Measurements from ENCODE around the gene PSMA7. TPM values are rescaled to one million over a fixed set of nuclear protein-coding genes. Genes with fewer than 3 reads are reported as not detected.

Gene PSMA7
- total RNA-seq, result 100 to 1,000 TPM; 161 to 334 TPM

DNA sequence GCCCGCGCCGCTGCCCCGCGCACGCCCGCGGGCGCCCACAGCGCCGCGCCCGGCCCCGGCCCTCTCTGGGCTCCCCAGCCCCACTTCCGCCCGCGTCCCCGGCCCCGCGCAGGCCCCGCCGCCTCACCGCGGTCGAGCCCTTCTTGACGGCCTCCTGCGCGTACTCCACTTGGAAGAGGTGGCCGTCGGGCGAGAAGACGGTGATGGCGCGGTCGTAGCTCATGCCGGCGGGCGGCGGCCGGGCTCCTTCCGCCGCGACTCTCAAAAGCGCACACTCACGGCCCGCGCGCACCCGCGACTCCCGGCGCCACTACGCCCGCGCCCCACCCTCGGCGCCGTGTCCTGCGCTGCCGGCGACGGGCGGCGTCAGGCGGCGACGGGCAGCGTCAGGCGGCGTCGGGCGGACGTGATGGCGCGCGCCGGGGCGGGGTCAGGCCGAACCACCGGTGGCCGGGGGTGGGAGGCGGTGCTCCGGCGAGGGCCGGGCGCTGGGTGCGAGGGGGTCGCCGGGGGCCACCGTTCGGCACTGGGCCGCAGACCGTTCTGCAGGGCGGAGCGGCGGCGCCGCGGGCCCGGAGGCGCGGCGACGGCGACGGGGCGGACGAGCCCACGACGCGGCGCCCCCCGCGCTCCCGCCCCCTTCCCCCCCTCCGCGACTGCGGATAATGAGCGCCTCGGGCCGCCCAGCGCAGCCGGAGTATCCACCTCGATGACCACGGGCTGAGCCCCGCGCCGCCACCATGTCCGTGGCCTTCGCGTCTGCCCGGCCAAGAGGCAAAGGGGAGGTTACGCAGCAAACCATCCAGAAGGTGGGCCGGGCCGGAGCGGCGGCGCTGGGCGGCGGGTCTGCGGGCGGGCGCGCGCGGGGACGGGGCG is at the start of gene PSMA7, which contains the start of gene SS18L1:
Gene PSMA7, minus strand, starts transcription at position 314 of the 876 bp plus-strand sequence. Its CDS starts 91 bp downstream, at position 223.
Gene SS18L1, plus strand, starts transcription at position 689 of the 876 bp plus-strand sequence. Its CDS starts 52 bp downstream, at position 741.
- H3K27me3 Mint-ChIP-seq, result no peaks in the 10 kb centered on the region
- peak within 1 kb of the TSS; percentile 92 for H3K27ac Mint-ChIP-seq
- peak within 1 kb of the TSS; percentile 92 for H3K4me3 Mint-ChIP-seq
- peaks cover 21% of the 10 kb centered on the region for H3K4me1 Mint-ChIP-seq
- peaks cover 41% of the 10 kb centered on the region for H3K36me3 Mint-ChIP-seq (ENCODE audit: low read depth)
- ATAC-seq (replicated peaks), result peak; percentile 87
- H3K9me3 Mint-ChIP-seq, result no peaks in the 10 kb centered on the region

DNA sequence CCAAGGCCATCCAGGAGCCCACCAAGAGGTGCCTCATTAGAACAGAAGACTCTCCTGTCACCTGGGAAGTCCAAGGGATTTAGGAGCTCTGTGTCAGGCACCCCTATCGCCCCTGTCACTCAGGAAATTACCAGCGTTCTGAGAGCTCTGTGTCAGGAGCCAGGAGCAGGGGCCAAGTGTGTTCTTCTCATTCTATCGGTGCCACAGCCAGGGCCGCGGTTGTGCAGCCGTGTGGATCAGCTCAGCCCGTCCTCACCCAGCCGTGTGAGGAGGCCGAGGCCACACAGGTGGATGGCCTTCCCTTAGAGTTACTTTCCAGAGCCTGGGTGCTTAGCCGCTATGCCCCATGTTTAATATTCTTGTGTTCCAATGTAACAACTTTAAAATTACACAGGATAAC is 49.4 kb upstream of the PSMA7 start:
- H3K36me3 Mint-ChIP-seq (ENCODE audit: low read depth), result peaks cover 62% of the 10 kb centered on the region
- no peaks in the 10 kb centered on the region for H3K9me3 Mint-ChIP-seq
- ATAC-seq (replicated peaks), result no peak
- H3K27me3 Mint-ChIP-seq, result no peaks in the 10 kb centered on the region
- no peak overlapping the region for H3K4me3 Mint-ChIP-seq
- H3K27ac Mint-ChIP-seq, result no peak overlapping the region
- peaks cover 12% of the 10 kb centered on the region for H3K4me1 Mint-ChIP-seq

DNA sequence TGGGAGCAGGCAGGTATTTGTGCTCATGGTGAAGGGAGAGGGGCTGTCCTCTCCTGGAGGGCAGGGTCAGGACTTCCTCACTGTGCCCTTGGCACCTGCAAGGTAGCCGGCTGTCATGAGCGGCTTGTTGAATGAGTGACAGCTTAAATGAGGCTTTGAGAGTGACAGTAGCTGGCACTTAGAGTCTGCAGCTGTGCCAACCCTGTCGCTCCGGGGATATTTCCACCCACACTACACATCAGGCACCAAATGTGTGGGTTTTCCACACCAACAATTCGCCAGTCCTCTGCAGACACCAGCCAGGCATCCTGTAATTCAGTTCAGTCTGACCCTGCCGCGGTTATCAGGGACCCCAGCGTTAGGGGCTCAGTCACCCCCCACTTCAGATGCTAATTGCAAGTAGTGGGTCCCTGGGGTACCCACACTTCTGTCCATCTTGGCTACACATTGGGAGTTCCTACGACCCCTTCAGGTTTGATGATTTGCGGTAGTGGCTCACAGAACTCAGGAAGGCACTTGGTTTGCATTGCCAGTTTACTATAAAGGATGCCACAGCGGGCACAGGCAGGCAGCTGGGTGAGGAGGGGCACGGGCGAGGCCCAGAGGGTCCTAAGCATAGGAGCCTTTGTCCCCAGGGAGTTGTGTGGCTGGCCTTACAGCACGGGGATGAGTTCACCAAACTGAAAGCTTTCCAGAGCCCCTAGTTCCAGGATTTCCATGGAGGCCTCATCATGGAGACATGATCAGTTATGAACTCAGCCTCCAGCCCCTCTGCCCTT is 48.8 kb upstream of the PSMA7 start:
- H3K4me3 Mint-ChIP-seq, result no peak overlapping the region
- H3K27ac Mint-ChIP-seq, result no peak overlapping the region
- peaks cover 14% of the 10 kb centered on the region for H3K4me1 Mint-ChIP-seq
- peaks cover 58% of the 10 kb centered on the region for H3K36me3 Mint-ChIP-seq (ENCODE audit: low read depth)
- no peaks in the 10 kb centered on the region for H3K9me3 Mint-ChIP-seq
- no peak for ATAC-seq (replicated peaks)
- H3K27me3 Mint-ChIP-seq, result no peaks in the 10 kb centered on the region

DNA sequence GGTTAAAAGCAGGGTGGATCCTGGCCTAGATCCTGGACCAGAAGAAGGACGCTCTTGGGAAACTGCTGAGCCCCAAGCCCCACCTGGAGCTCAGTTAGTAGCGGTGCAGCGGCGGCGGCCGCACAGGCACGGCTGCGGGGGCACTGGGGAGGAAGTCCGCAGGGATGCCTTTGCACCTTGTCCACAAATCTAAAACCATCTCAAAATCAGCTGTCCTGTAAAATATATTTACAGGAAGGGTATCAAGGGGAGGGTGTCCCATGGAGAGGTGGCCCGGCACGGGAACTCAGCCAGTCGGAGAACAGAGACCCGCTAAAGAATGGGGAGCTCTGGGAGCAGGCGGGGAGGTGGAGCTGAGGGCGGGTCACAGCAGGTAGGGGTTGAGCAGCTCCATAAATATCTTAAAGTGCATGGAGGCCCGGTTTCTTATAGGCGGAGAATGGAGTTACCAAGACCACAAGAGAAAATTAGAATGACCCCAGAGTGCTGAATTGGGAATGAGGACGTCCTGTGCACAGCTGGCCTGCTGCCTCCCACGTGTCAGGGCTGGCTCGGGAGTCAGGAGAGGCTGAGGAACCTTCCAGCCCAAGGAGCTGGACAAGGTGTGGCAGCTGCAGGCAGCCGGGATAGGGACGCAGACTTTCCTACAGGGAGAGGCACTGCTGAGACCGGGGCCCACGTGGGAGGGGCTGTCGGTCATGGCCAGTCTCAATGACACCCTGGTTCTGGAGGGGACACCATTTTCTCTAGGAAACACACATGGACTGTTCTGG is 47.6 kb upstream of the PSMA7 start:
- Mint-ChIP-seq H3K36me3 (ENCODE audit: low read depth) (peaks cover 50% of the 10 kb centered on the region), H3K27me3 (no peaks in the 10 kb centered on the region), H3K27ac (no peak overlapping the region), H3K9me3 (no peaks in the 10 kb centered on the region), H3K4me3 (no peak overlapping the region), H3K4me1 (peaks cover 18% of the 10 kb centered on the region)
- ATAC-seq (replicated peaks), result no peak

DNA sequence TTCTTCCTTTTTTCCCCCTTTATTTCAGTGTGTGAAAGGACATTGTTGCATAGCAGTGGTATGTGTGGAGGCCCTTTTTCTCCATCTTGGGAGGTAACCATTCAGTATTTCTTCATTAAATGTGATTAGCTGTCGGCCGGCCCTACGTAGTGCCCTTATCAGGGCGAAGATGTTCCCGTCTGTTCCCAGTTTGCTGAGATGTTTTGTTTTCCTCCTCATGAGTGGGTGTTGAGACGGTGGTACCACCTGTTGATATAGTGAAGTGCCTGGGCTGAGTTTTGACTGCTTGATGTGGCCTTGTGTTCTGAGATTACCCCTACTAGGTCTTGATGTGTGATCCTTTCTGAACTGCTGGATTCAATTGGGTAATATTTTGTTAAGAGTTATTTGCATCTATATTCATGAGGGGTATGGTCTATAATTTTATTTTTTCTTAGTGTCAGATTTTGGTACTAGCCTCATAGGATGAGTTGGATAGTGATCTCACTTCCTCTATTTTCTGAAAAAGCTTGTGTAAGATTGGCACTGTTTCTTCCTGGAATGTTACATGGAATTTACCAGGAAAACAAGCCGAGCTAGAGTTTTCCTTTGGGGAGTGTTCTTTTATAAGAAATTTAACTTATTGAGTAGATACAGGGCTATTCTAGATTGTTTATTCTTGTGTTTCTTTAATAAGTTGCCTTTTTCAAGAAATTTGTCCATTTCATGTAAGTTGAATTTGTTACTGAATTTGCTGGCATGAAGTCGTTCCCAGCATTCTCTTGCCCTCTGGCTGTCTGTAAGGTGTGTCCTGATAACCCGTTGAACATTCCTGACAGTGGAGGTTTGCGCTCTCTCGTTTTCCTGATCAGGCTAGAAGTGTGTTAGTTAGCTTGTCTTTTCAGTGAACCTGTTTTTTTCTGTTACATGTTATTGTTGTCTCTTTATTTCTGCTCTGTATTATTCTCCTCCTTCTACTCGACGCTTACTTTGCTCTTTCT is 44.0 kb upstream of the PSMA7 start:
- Mint-ChIP-seq H3K27me3 (no peaks in the 10 kb centered on the region), H3K27ac (no peak overlapping the region), H3K4me1 (peaks cover 20% of the 10 kb centered on the region), H3K9me3 (no peaks in the 10 kb centered on the region), H3K4me3 (no peak overlapping the region), H3K36me3 (ENCODE audit: low read depth) (peaks cover 32% of the 10 kb centered on the region)
- no peak for ATAC-seq (replicated peaks)

DNA sequence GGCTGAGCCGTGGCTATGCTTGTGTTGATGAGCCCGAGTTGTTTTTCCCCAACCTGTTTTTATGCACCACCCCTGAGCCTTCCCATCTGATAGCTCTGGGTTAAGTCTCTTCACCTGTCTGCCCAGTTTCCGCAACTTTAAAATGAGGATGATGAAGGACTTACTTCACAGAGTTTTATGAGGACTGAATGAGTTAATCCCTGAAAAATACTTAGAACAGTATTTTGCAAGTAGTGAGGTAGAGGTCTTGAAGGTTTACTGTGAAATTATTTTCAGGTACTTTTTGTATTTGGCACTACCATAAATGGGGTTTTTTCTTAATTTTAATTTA is 42.9 kb upstream of the PSMA7 start:
- ATAC-seq (replicated peaks), result no peak
- H3K4me3 Mint-ChIP-seq, result no peak overlapping the region
- no peak overlapping the region for H3K27ac Mint-ChIP-seq
- peaks cover 32% of the 10 kb centered on the region for H3K36me3 Mint-ChIP-seq (ENCODE audit: low read depth)
- H3K4me1 Mint-ChIP-seq, result peaks cover 24% of the 10 kb centered on the region
- no peaks in the 10 kb centered on the region for H3K9me3 Mint-ChIP-seq
- H3K27me3 Mint-ChIP-seq, result no peaks in the 10 kb centered on the region

DNA sequence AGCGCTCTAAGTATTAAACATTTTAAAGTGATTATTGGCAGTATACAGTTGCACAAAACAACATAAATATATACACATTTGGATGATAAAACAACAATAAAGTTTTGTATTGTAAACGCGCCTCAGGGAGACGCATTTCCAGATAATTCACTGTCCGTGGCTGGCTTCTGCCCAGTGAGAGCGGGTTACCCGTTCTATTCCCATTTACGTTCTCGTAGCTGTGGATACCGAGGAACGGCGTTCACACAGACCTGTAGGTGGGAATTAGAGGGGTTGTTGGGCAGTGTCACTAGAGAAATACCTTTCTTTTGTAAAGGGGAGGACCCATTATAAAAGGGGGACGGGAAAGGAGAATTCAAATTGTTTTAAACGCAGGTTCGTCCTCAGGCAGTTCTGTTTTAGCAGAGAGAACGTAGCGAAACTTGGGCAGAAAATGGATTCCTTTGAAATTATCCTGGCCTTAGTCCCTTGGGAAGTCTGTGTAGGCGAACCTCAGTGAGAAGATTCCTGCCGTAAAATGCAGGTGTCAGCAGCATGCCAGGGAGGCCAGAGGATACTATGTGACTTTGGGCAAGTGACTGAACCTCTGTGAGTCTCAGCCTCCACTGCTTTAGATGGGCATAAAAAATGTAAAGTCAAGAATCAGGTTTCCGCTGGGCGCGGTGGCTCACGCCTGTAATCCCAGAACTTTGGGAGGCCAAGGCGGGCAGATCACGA is 40.4 kb upstream of the PSMA7 start:
- no peaks in the 10 kb centered on the region for H3K9me3 Mint-ChIP-seq
- peak overlapping the region; percentile 87 for H3K4me3 Mint-ChIP-seq
- peaks cover 20% of the 10 kb centered on the region for H3K4me1 Mint-ChIP-seq
- H3K27me3 Mint-ChIP-seq, result no peaks in the 10 kb centered on the region
- H3K27ac Mint-ChIP-seq, result peak overlapping the region; percentile 91
- peaks cover 14% of the 10 kb centered on the region for H3K36me3 Mint-ChIP-seq (ENCODE audit: low read depth)
- no peak for ATAC-seq (replicated peaks)

DNA sequence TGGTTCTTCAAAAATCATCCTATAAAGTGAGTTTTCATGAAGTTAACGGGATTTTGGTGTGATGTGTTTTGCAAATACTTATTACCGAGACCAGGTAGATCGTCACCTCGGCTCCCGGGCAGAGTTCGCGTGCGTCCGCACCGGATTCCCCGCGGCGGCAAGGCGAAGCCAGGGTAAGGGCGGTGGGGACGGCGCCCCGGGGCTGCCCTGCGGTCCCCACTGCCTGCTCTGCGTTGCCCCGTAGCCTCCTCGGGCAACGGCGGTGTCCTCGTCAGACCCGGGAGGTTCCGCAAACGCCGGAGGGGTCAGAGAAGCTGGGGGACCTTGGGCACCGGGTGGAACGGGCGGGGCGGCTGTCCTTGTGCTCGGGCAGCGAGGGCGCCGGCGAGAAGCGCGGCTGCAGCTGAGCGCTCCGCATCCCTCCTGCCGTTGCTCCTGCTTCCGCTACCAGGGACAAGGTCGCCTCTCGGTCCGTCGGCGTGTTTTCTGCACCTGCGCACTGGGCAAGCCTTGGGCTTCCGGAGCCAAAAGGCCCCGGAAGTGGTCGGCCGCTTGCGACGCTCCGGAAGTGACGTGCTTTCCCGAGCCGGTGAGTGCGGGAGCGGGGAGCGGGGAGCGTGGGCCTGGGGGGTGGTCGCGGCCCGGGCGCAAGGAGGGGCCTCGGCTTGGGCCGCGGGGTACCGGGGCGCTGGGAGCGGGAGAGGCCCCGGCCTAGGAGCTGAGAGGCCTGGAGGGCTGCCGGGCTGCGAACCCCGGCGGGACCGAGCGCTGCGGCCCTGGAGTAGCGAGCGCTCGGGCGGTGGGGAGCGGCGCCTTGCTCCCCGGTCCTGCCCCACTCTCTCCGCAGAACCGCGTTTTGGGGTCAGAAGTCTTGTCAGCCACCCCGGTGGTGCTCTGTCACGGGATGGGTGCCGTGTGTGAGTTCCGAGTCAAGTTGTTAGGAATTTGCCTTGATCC is 39.6 kb upstream of the PSMA7 start, which contains the start of gene MTG2:
Gene MTG2, plus strand, starts transcription at position 560 of the 957 bp plus-strand sequence. CDS start 10,393 bp downstream, outside the sequence.
- Mint-ChIP-seq H3K4me1 (peaks cover 18% of the 10 kb centered on the region), H3K4me3 (peak within 1 kb of the TSS; percentile 87), H3K36me3 (ENCODE audit: low read depth) (peaks cover 9% of the 10 kb centered on the region), H3K27me3 (no peaks in the 10 kb centered on the region), H3K27ac (peak within 1 kb of the TSS; percentile 91), H3K9me3 (no peaks in the 10 kb centered on the region)
- peak; percentile 98 for ATAC-seq (replicated peaks)

DNA sequence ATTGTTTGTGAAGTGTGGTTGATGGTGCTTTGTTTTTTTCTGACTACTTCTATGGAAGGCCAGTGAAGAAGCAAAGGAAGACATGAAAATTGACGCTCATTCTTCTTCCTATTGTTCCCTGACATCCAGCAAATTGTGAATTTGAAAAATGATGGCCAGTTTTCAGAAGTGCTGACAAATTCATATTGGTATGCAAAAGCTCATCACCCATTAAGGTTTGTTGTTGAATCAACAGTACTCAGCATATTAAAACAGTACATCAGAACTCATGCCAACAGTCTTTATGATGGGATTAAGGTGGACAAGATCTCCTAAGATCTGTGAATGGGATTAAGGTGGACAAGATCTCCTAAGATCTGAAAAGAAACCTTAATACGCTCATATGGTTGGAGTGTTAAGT is 38.6 kb upstream of the PSMA7 start:
- Mint-ChIP-seq H3K4me3 (peak overlapping the region; percentile 87), H3K36me3 (ENCODE audit: low read depth) (peaks cover 5% of the 10 kb centered on the region), H3K27ac (peak overlapping the region; percentile 91), H3K4me1 (peaks cover 13% of the 10 kb centered on the region), H3K9me3 (no peaks in the 10 kb centered on the region), H3K27me3 (no peaks in the 10 kb centered on the region)
- no peak for ATAC-seq (replicated peaks)

DNA sequence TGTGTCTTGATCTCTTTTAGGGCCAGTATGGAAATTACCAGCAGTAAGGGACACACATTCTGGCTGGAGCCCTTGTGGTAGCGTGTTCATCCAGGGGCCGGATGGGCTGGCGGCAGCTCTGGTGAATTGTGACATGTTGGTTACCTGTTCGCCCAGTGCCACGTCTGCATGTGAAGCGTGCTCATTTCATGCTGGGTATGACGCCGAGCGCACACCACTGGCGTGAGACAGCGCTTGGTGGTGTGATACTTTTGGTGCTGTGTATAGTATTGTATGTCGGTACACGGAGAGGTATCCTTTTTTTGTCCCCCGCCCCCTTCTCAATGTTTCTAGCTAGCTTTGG is 35.9 kb upstream of the PSMA7 start:
- Mint-ChIP-seq H3K4me1 (peaks cover 4% of the 10 kb centered on the region), H3K4me3 (no peak overlapping the region), H3K27ac (no peak overlapping the region), H3K36me3 (ENCODE audit: low read depth) (peaks cover 16% of the 10 kb centered on the region), H3K9me3 (no peaks in the 10 kb centered on the region), H3K27me3 (no peaks in the 10 kb centered on the region)
- no peak for ATAC-seq (replicated peaks)

DNA sequence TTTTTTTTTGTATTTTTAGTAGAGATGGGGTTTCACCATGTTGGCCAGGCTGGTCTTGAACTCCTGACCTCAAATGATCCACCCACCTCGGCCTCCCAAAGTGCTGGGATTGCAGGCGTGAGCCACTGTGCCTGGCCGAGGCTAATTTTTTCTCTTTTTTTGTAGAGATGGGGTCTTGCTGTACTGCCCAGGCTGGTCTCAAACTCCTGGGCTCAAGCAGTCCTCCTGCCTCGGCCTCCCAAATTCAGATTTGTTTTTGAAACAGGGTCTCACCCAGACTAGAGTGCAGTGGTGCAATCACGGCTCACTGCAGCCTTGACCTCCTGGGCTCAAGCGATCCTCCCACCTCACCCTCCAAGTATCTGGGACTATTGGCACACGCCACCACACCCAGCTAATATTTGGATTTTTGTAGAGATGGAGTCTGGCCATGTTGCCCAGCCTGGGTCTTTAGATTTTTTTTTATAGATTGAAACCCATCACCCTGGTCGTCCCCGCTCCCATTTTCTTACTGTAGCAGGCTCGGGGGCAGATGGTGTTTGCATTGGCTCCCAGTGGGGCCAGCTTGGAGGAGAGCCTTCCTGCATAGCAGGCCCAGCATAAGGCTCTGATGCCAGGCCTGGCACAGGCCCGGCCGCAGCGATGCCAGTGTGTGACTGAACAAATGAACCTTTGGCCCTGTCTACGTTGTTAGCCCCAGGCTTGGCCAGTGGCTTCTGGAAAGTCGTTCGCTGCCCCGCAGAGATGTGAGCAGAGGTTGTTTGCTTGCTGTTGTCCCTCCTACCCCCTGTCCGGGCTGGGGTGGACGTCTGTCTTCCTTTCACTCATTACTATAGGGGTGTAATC is 35.3 kb upstream of the PSMA7 start:
- no peaks in the 10 kb centered on the region for H3K9me3 Mint-ChIP-seq
- no peak overlapping the region for H3K4me3 Mint-ChIP-seq
- H3K36me3 Mint-ChIP-seq (ENCODE audit: low read depth), result peaks cover 20% of the 10 kb centered on the region
- no peaks in the 10 kb centered on the region for H3K27me3 Mint-ChIP-seq
- no peak for ATAC-seq (replicated peaks)
- H3K27ac Mint-ChIP-seq, result no peak overlapping the region
- H3K4me1 Mint-ChIP-seq, result peaks cover 4% of the 10 kb centered on the region

Data from activated T-helper 17 cell treated with anti-CD3 and anti-CD28 coated beads, Interleukin-2, amount 50 U/mL, for 72 hours (primary cell).